Myometrial cell (primary cell): ENCODE measurements around the gene TOMM20L. TPM values are rescaled to one million over a fixed set of nuclear protein-coding genes. Genes with fewer than 3 reads are reported as not detected.

Source experiments
- total RNA-seq: library from RNA; depleted of rRNA; stranded (reverse); fragments of >200 nt; gene quantifications from 2 replicates; pipeline ENCODE4 v1.2.3, GENCODE V29; 2015

TOMM20L gene
- not detected in 2 replicates for total RNA-seq

DNA sequence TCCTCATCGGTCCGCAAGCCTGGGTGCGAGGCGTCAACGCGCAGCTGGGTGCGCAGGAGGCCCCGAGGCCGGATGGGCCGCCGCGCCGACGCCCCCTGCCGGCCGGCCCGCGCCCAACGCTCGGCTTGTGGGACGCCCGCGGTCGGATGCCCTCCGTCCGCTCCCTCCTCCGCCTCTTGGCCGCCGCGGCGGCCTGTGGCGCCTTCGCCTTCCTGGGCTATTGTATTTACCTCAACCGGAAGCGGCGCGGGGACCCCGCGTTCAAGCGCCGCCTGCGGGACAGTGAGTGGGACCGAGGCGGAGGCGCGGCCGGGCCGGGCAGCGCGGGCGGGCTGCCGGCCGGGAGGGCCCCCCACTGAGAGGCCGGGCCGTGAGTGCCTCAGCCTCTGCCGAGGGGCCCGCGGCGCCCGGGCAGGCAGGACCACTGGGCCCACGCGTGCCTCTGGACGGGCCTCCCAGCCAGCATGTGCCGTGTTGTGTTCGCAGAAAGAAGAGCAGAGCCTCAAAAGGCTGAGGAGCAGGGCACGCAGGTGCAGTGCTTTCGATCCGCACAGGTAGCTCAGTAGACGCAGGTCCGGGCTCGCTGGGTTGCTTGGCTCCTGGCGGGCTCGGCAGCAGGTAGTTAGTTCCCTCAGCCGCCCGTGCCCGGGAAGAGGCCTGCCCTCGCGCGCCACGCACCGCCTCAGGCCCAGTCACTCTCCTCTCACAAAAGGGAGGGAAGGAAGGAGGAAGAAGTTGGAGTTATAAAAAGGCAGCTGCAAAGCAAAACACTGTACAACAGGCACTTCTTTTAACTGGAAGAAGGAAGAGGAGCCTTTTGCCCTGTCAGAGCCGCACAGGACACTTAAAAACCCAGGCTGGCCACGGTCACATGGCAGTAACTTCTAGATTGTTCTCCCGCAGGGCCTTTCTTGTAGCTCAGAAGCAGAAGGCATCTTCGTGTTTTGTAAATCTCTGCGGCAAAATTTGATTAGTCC, at the start of gene TOMM20L:
TSS of gene TOMM20L (plus strand) at position 119 of the 977 bp plus-strand sequence. CDS start at position 147, 28 bp downstream.

DNA sequence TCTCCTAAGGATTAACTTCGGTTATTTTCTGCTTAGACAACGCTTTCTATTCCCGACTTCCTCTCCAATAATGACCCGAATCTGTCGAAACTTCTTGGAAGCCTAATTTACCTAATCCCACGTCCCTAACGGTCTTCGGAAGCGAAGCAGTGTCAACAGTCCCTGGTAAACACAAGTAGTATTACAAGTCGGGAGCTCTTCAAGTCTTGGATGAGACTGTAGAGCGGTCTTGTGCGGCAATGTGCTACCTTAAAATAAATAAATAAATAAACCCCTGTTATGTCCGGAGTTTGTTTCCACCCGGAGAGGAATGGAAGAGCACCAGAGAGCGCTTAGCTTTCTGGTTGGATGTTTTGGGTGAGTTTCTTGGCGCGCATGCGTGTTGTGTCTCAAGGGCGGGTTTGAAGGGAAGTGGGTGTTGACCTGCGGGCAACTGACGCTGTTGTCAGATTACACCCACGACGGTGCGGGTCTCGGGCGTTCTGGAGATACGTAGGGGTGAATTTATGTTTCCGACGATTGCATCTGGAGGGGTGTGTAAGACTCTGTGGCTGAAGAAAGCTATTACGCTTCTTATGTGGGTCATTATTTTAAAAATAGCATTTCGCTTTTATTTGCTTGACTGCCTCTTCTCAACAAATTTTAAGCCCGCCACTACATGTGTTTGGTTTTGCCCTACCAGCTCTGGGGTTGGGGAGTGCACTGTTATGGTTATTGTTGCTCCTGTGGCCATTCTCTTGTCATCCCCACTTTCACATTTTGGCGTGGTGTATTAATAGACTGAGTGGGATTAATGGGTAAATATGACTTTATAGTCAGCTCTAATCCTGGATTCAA, 31.8 kb downstream of the TOMM20L start, which contains the start of the genes KIAA0586 and TIMM9:
TSS of gene KIAA0586 (plus strand) at position 439 of the 837 bp plus-strand sequence. CDS start 546 bp downstream, outside the sequence.
TSS of gene TIMM9 (minus strand) at position 251 of the 837 bp plus-strand sequence. CDS start 15,586 bp downstream, outside the sequence.

Other genes starting within 250 kb of the TOMM20L start
- gene ARMH4, start 243.7 kb upstream of the TOMM20L start, total RNA-seq = 0.58 and 0.71 TPM in 2 replicates
- 52.1 and 80.7 TPM in 2 replicates for gene ACTR10, start 195.8 kb upstream of the TOMM20L start, total RNA-seq
- 138 and 160 TPM in 2 replicates for gene PSMA3, start 151.1 kb upstream of the TOMM20L start, total RNA-seq
- 3.0 and 8.6 TPM in 2 replicates for gene ARID4A, start 97.4 kb upstream of the TOMM20L start, total RNA-seq
- gene TIMM9, start 31.6 kb downstream of the TOMM20L start, total RNA-seq = 68.2 and 85.0 TPM in 2 replicates
- gene KIAA0586, start 31.8 kb downstream of the TOMM20L start, total RNA-seq = 17.3 and 31.9 TPM in 2 replicates
- 0.29 and 2.1 TPM in 2 replicates for gene DACT1, start 242.0 kb downstream of the TOMM20L start, total RNA-seq